ENCODE measurements around the gene DRC7. TPM values are rescaled to one million over a fixed set of nuclear protein-coding genes. Genes with fewer than 3 reads are reported as not detected.

Gene DRC7
- polyA plus RNA-seq, 1 donor from 2014 or later = 1.4 TPM

GRCh38 chr16:57764006-57764340 is 69.4 kb downstream of the DRC7 start:
- no peaks in the 10 kb centered on the region for H3K9me2 ChIP-seq (ENCODE audit: insufficient read depth, low read length)
- H3K27ac ChIP-seq (ENCODE audit: low read length) = no peak overlapping the region
- no peaks in the 10 kb centered on the region for H3K27me3 ChIP-seq (ENCODE audit: insufficient read depth, low read depth, low read length)
- H3K36me3 ChIP-seq (ENCODE audit: insufficient read depth, low read length) = no peaks in the 10 kb centered on the region
- H3F3A ChIP-seq (ENCODE audit: insufficient read depth, low read length, poor library complexity, severe bottlenecking) = no peaks in the 10 kb centered on the region
- H3K4me2 ChIP-seq (ENCODE audit: low read length) = no peak overlapping the region
- no peak overlapping the region for H3K9ac ChIP-seq (ENCODE audit: low read length)
- H3K4me3 ChIP-seq (ENCODE audit: low read length) = no peak overlapping the region
- H4K20me1 ChIP-seq (ENCODE audit: insufficient read depth) = no peaks in the 10 kb centered on the region
- H3K9me3 ChIP-seq (ENCODE audit: low read length) = no peaks in the 10 kb centered on the region
- H3K79me2 ChIP-seq (replicated peaks; ENCODE audit: insufficient read depth, low read length) = no peaks in the 10 kb centered on the region
- TF ChIP-seq POLR2AphosphoS5 (IDR thresholded peaks at IDR 0.05) = no peak
- no peak overlapping the region for H2AFZ ChIP-seq (ENCODE audit: low read depth, low read length)

- no peak overlapping the region for H2AFZ ChIP-seq (ENCODE audit: low read depth, low read length)
- no peaks in the 10 kb centered on the region for H3F3A ChIP-seq (ENCODE audit: insufficient read depth, low read length, poor library complexity, severe bottlenecking)
- H4K20me1 ChIP-seq (ENCODE audit: insufficient read depth) = no peaks in the 10 kb centered on the region
- H3K36me3 ChIP-seq (ENCODE audit: insufficient read depth, low read length) = no peaks in the 10 kb centered on the region
- no peak for TF ChIP-seq EP300 (conservative IDR thresholded peaks at IDR 0.05; ENCODE audit: poor library complexity, severe bottlenecking)
- TF ChIP-seq REST (IDR thresholded peaks at IDR 0.05; ENCODE audit: borderline replicate concordance) = no peak
- TF ChIP-seq MXI1 (conservative IDR thresholded peaks at IDR 0.05; ENCODE audit: poor library complexity, severe bottlenecking) = no peak
- TF ChIP-seq RAD21 (conservative IDR thresholded peaks at IDR 0.05) = no peak
- no peak for TF ChIP-seq EZH2 (IDR thresholded peaks at IDR 0.05; ENCODE audit: borderline replicate concordance, insufficient read depth, low read length, poor library complexity, severe bottlenecking)
- no peak for TF ChIP-seq POLR2AphosphoS5 (IDR thresholded peaks at IDR 0.05)
- no peak for TF ChIP-seq SMC3 (conservative IDR thresholded peaks at IDR 0.05; ENCODE audit: poor library complexity)
- no peak for TF ChIP-seq TAF1 (IDR thresholded peaks at IDR 0.05; ENCODE audit: low read depth)
- TF ChIP-seq CTCF (IDR thresholded peaks at IDR 0.05; ENCODE audit: poor library complexity, severe bottlenecking) = no peak
- H3K27ac ChIP-seq (ENCODE audit: low read length) = no peak overlapping the region
- no peaks in the 10 kb centered on the region for H3K9me2 ChIP-seq (ENCODE audit: insufficient read depth, low read length)
- no peaks in the 10 kb centered on the region for H3K27me3 ChIP-seq (ENCODE audit: insufficient read depth, low read depth, low read length)
- no peak overlapping the region for H3K4me2 ChIP-seq (ENCODE audit: low read length)
- H3K79me2 ChIP-seq (replicated peaks; ENCODE audit: insufficient read depth, low read length) = no peaks in the 10 kb centered on the region
- no peaks in the 10 kb centered on the region for H3K9me3 ChIP-seq (ENCODE audit: low read length)
- H3K9ac ChIP-seq (ENCODE audit: low read length) = no peak overlapping the region
- H3K4me3 ChIP-seq (ENCODE audit: low read length) = no peak overlapping the region
These were observed 69.9 kb downstream of the DRC7 start for GRCh38 chr16:57764341-57765159.

Measured in neural cell (in vitro differentiated cells).